Activated naive CD4-positive, alpha-beta T cell treated with anti-CD3 and anti-CD28 coated beads for 36 hours (primary cell): ENCODE results near the gene SOX5. TPM values are rescaled to one million over a fixed set of nuclear protein-coding genes. Genes with fewer than 3 reads are reported as not detected.

Experiments used
- CTCF ChIA-PET: fragments of 350-600 bp; sonication (Branson Sonifier 250); formaldehyde crosslinking; loops from one replicate; lab custom pipeline; 2021; ENCODE audit warnings: antibody characterized with exemption; lab: Charles Lee
- DNase-seq: peaks from one replicate; pipeline ENCODE4 v3.0.0-alpha.2; 2020
- H3K27ac Mint-ChIP-seq: one replicate; pipeline ENCODE4 v1.8.0; 2021; ENCODE audit warnings: mild to moderate bottlenecking, mixed read lengths
- H3K27me3 Mint-ChIP-seq: one replicate; pipeline ENCODE4 v1.8.0; 2021; ENCODE audit warnings: low read depth, mixed read lengths
- H3K36me3 Mint-ChIP-seq: one replicate; pipeline ENCODE4 v1.8.0; 2021; ENCODE audit warnings: low read depth, mixed read lengths
- H3K4me1 Mint-ChIP-seq: one replicate; pipeline ENCODE4 v1.8.0; 2021; ENCODE audit warnings: low read depth, mixed read lengths
- H3K4me3 Mint-ChIP-seq: one replicate; pipeline ENCODE4 v1.8.0; 2021; ENCODE audit warnings: mild to moderate bottlenecking, moderate library complexity, mixed read lengths
- H3K9me3 Mint-ChIP-seq: one replicate; pipeline ENCODE4 v1.8.0; 2021; ENCODE audit warnings: mixed read lengths
- intact Hi-C: fragments of 100-400 bp; cut with micrococcal nuclease; formaldehyde crosslinking; loops from one replicate; pipeline ENCODE4 v1.15.1; 2023
- total RNA-seq, 2 experiments: library from RNA; stranded (reverse); gene quantifications; one replicate each; pipeline ENCODE4 v1.2.3, GENCODE V29; 2021

SOX5 gene
- total RNA-seq, 2 experiments from 2014 or later, result 0.41 TPM; not detected in 1

DNA sequence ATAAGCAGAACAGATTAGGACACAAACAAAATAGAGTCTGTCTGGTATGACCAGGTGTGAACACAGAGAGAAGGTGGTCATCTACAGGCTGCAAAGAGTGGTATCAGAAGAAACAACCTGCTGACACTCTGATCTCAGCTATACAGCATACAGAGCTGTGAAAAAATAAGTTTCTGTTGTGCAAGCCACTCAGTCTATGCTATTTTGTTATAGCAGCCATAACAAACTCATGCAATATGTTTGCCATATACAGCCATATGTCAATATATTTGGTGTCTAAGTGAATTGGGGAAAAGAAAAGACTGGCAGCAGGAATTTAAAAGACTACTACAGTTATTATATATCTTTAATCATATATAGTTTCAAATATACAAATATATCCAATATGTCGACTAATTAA, 300.9 kb downstream of the SOX5 start:
- peaks cover 2% of the 10 kb centered on the region for H3K9me3 Mint-ChIP-seq
- intact Hi-C loops, result no loop called here
- no peak overlapping the region for H3K27ac Mint-ChIP-seq
- no peaks in the 10 kb centered on the region for H3K4me1 Mint-ChIP-seq
- CTCF ChIA-PET, result interaction anchor here (0.6 kb wide), 1 partner anchor 191 kb away, joined by 3 read pairs; no protein-coding TSS in a partner anchor
- no peaks in the 10 kb centered on the region for H3K27me3 Mint-ChIP-seq
- H3K4me3 Mint-ChIP-seq, result no peak overlapping the region
- no peaks in the 10 kb centered on the region for H3K36me3 Mint-ChIP-seq
- no peak for DNase-seq

DNA sequence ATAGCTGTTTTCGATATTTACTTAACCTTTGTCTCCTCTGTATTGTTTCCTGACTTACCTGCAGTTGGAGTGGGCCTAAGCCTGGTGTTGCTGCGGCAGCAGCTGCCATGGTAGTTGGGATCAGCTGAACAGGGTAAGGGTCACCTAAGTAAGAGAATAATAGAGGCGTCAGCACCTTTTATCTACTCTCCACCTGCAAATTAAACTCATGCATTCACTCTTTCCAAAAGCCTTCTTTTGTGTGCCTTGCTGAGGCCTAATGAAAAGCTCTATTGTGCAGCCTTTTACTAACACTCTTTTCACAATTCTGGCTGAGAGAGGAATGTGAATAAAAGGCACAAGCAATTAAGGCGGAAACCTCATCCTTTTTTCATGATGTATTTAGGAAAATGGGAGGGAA, 308.7 kb downstream of the SOX5 start:
- Mint-ChIP-seq H3K36me3 (no peaks in the 10 kb centered on the region), H3K27me3 (no peaks in the 10 kb centered on the region), H3K4me3 (no peak overlapping the region), H3K9me3 (no peaks in the 10 kb centered on the region), H3K4me1 (no peaks in the 10 kb centered on the region), H3K27ac (no peak overlapping the region)
- DNase-seq, result no peak
- intact Hi-C loops, result no loop called here
- CTCF ChIA-PET, result no interaction called here

DNA sequence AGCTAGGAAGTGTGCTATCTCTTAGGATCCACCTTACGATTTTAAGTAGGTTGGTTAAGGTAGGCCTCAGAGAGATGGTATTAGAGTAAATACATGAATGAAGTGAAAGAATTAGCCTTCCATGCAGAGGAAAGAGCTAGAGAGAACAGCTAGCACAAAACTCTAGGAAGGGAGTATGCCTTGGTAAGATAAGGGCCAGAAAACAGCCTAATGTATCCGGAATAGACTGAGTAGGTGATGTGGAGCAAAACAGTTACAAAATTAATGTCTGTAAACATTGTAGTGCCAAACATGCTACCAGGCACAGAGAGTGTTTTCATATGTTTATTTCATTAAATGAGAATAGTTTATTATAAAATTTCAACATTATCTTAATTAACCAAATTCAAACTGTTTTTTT, 315.1 kb downstream of the SOX5 start:
- H3K4me3 Mint-ChIP-seq, result no peak overlapping the region

DNA sequence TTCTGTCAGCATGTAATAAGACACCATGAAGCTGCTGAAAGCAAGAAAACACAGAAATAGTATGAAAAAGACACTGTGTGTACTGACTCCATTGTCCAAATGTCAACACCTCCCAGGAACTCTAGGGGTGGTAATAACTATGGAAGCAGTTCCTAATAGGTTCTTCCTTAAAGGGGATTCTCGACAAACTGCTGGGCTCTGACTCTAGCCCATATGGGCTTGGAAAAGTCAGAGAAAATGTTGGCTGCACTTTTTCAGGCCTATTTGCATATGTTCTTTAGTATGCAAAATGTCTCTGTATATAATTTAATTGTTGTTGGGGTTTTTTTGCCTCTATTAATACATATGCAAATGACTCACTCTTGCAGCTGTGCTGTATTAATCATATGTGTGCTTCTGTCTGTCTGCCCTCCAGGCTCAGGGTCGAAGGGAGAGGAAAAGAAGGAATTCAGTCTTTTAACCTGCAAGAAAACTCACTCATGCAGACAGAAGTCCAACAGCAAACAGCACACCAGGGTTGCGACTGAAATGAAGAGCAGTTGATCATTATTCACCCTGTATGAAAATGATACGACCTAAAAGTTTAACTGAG, 317.6 kb downstream of the SOX5 start:
- Mint-ChIP-seq H3K27me3 (no peaks in the 10 kb centered on the region), H3K9me3 (no peaks in the 10 kb centered on the region), H3K4me1 (no peaks in the 10 kb centered on the region), H3K4me3 (no peak overlapping the region), H3K27ac (no peak overlapping the region), H3K36me3 (no peaks in the 10 kb centered on the region)
- no peak for DNase-seq
- CTCF ChIA-PET, result no interaction called here
- intact Hi-C loops, result no loop called here

More for the DNA sequence above, 315.1 kb downstream of the SOX5 start:
- intact Hi-C loops, result no loop called here
- Mint-ChIP-seq H3K27ac (no peak overlapping the region), H3K27me3 (no peaks in the 10 kb centered on the region), H3K36me3 (no peaks in the 10 kb centered on the region), H3K9me3 (no peaks in the 10 kb centered on the region), H3K4me1 (no peaks in the 10 kb centered on the region)
- CTCF ChIA-PET, result no interaction called here
- DNase-seq, result no peak

DNA sequence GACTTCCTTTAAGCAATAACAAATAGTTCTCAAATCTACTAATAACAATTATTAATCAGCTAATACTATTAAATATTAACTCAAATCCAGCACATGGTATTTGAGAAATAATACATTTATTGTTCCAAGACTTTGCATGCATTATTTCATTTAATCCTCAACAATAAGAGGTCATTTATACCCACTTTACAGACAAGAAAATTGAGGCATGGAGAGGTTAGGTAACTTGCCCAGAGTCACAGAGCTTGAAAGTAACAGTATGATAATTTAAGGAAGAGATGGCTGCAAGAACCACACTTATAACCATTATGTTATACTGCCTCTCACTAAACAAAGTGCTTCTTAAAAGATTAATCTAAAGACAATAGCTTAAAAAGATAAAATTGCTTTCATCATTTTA, 318.9 kb downstream of the SOX5 start:
- Mint-ChIP-seq H3K36me3 (no peaks in the 10 kb centered on the region), H3K27ac (no peak overlapping the region), H3K27me3 (no peaks in the 10 kb centered on the region), H3K4me1 (no peaks in the 10 kb centered on the region), H3K9me3 (no peaks in the 10 kb centered on the region), H3K4me3 (no peak overlapping the region)
- CTCF ChIA-PET, result no interaction called here
- no peak for DNase-seq
- intact Hi-C loops, result no loop called here

DNA sequence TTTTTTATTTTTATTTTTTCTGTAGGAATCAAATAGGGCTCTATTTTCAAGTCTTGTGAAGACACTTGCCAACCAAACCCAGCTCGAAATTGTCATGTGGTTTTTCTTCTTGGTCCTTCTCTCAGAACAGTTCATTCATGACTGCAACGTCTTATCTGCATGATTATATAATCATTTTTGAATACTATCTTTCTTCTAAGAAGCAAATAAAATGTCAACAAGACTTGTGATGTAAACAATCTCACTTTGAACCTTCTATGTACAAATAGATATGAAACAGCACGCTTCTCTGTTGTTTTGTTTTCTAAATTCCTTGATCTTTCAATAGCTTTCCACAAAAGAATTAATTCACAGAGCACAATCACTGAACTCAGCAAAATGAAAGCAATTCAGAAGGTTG, 320.7 kb downstream of the SOX5 start:
- Mint-ChIP-seq H3K9me3 (peaks cover 2% of the 10 kb centered on the region), H3K27me3 (no peaks in the 10 kb centered on the region), H3K4me1 (no peaks in the 10 kb centered on the region), H3K27ac (no peak overlapping the region), H3K36me3 (no peaks in the 10 kb centered on the region), H3K4me3 (no peak overlapping the region)
- intact Hi-C loops, result no loop called here
- CTCF ChIA-PET, result no interaction called here
- DNase-seq, result no peak

DNA sequence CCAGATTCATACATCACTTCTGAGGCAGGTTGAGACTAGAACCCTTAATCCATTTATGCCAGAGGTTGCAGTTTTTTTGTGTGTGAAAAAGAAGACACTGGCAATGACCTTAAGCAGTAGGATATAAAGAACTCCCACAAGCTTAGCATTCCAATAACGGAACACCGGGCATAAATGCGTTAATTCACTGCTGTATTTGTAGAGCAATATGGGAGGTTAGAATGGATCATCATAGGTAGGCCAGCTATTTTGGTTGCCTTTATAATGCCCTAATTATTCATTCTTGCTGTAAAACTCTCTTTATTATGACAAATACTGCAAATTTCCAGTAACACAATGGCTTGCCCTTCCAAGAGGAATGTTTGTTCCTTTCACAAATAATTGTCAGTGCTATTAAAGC, 322.7 kb downstream of the SOX5 start:
- Mint-ChIP-seq H3K4me1 (no peaks in the 10 kb centered on the region), H3K27ac (no peak overlapping the region), H3K27me3 (no peaks in the 10 kb centered on the region), H3K9me3 (peaks cover 2% of the 10 kb centered on the region), H3K4me3 (no peak overlapping the region), H3K36me3 (no peaks in the 10 kb centered on the region)
- intact Hi-C loops, result no loop called here
- no peak for DNase-seq
- CTCF ChIA-PET, result interaction anchor here (0.5 kb wide), 1 partner anchor 942 kb away, joined by 3 read pairs; no protein-coding TSS in a partner anchor

DNA sequence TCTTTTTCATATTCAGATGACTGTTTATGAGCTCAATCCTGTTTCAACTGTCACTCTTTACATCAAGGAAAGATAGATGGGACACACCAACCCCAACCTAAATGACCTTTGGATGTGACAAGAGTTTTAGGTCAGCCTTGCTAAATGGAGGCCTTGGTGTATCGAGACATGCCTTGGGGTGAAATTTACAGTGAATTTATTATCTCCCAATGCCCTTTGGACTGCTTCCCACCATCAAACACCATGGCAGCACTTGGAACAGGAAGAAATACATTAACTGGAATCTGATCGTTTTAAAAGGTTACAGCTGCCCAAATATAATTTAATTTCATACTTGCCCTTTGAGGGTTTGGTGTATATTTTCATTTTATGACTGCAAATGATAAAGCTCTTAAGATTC, 327.6 kb downstream of the SOX5 start:
- no peaks in the 10 kb centered on the region for H3K4me1 Mint-ChIP-seq
- H3K4me3 Mint-ChIP-seq, result no peak overlapping the region
- H3K27me3 Mint-ChIP-seq, result no peaks in the 10 kb centered on the region
- DNase-seq, result no peak
- H3K9me3 Mint-ChIP-seq, result peaks cover 8% of the 10 kb centered on the region
- intact Hi-C loops, result no loop called here
- CTCF ChIA-PET, result no interaction called here
- H3K27ac Mint-ChIP-seq, result no peak overlapping the region
- no peaks in the 10 kb centered on the region for H3K36me3 Mint-ChIP-seq

DNA sequence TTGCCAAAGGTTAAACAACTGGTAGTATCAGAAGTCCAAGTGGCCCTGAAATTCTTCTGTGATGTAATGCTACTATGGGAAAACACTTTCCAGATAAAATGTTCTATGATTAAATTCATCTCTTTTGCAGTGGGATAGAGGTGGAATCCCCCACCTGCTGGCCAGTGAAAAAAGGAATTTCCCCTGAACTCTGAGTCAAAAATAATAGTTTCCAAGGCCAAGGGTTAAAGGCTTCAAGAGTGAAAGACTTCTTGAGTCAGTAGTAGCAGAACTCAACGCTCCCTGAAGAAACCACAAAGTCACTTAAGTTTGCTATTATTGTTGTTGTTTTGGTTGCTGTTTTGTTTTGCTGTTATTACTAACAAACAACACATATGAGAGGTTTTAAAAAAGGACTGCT, 330.8 kb downstream of the SOX5 start:
- H3K27ac Mint-ChIP-seq, result no peak overlapping the region
- intact Hi-C loops, result no loop called here

DNA sequence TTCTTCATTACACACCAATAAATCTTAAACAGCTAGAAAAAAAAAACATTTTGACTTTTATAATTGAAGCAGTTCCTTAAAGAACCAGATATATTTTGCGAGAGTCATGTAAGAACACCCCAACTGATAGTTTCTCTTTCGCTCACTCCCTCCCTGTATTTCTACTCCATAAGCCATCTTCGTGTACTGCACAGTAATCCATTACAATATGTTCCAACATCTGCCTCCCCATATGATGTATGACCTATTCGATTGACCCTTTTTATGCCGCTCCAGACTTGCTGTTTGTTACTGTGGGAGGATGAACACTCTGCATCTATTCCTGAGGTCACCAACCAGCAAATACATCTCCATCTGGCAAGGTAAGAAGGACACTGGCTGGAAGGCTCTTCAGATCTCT, 331.7 kb downstream of the SOX5 start:
- Mint-ChIP-seq H3K36me3 (no peaks in the 10 kb centered on the region), H3K27me3 (no peaks in the 10 kb centered on the region), H3K4me3 (no peak overlapping the region), H3K27ac (no peak overlapping the region), H3K4me1 (no peaks in the 10 kb centered on the region), H3K9me3 (peaks cover 9% of the 10 kb centered on the region)
- DNase-seq, result no peak
- intact Hi-C loops, result no loop called here
- CTCF ChIA-PET, result no interaction called here

More for the DNA sequence above, 330.8 kb downstream of the SOX5 start:
- DNase-seq, result no peak
- Mint-ChIP-seq H3K36me3 (no peaks in the 10 kb centered on the region), H3K4me3 (no peak overlapping the region), H3K4me1 (no peaks in the 10 kb centered on the region), H3K27me3 (no peaks in the 10 kb centered on the region), H3K9me3 (peaks cover 9% of the 10 kb centered on the region)
- CTCF ChIA-PET, result no interaction called here

DNA sequence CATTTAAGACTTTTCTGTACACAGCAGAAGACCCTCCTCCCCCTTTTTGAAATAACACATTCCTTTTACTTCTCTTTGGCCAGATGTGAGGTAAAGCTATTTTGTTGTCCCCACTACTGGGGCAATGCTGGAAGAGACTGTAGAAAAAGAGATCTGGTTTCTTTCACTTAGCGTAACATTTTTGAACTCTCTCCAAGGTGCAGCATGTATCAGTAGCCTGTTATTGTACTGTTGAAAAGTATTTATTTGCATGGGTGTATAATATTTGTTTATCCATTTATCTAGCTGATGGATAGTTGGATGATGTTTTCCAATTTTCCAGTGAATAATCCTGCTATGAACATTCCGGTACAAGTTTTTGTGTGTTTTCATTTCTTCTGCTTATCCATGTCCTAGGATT, 335.2 kb downstream of the SOX5 start:
- intact Hi-C loops, result no loop called here
- peaks cover 6% of the 10 kb centered on the region for H3K9me3 Mint-ChIP-seq
- no peak overlapping the region for H3K4me3 Mint-ChIP-seq

DNA sequence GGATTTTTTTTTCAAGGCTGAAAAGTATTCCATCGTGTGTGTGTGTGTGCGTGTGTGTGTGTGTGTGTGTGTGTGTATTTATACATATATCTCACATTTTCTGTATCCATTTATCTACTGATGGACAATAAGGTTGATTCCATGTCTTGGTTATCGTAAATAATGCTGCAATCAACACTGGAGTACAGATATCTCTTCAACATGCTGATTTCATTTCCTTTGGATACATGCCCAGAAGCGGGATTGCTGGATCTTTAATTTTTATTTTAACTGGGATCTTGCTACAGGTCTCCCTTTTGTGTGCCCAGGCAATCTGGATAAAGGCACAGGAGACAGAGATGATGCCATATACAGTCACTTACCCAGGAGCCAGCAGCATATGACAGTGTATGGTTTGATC, 338.1 kb downstream of the SOX5 start:
- peaks cover 7% of the 10 kb centered on the region for H3K9me3 Mint-ChIP-seq
- CTCF ChIA-PET, result no interaction called here
- H3K4me1 Mint-ChIP-seq, result no peaks in the 10 kb centered on the region
- H3K27ac Mint-ChIP-seq, result no peak overlapping the region
- no peak for DNase-seq
- no peaks in the 10 kb centered on the region for H3K36me3 Mint-ChIP-seq
- no peak overlapping the region for H3K4me3 Mint-ChIP-seq
- intact Hi-C loops, result no loop called here
- no peaks in the 10 kb centered on the region for H3K27me3 Mint-ChIP-seq

More for the DNA sequence above, 335.2 kb downstream of the SOX5 start:
- Mint-ChIP-seq H3K4me1 (no peaks in the 10 kb centered on the region), H3K27me3 (no peaks in the 10 kb centered on the region), H3K27ac (no peak overlapping the region), H3K36me3 (no peaks in the 10 kb centered on the region)
- CTCF ChIA-PET, result no interaction called here
- no peak for DNase-seq

DNA sequence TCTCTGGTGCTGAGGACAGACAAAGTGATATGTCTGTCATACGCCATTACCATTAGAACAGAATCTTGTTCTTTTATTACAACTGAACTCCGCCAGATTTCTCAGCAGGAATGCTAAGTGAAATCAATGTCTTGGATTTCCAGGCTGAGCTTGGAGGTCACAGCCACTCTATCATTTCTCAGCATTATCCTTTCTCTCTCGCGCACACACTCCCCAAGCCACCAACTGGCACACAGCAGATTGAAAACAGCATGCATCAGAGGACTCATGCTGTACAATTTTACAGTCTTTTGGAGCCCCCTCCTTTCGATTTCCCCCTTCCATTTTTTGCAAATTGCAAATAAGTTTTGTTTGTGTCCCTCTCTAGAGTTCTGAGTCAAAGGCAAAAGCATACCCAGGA, 348.6 kb downstream of the SOX5 start:
- intact Hi-C loops, result no loop called here
- no peak for DNase-seq
- Mint-ChIP-seq H3K4me3 (no peak overlapping the region), H3K4me1 (no peaks in the 10 kb centered on the region), H3K27ac (no peak overlapping the region), H3K36me3 (peaks cover 2% of the 10 kb centered on the region), H3K9me3 (peaks cover 11% of the 10 kb centered on the region), H3K27me3 (no peaks in the 10 kb centered on the region)
- CTCF ChIA-PET, result no interaction called here
